ENCODE data around the gene CNKSR3.

The CNKSR3 gene

GRCh38 chr6:154500769-154501577 is 9.5 kb downstream of the CNKSR3 start:
- Histone ChIP-seq H3K4me3 (ENCODE audit: low read depth in 1 of 2, low read length in 2 of 2) (no peak overlapping the region), H3K36me3 (ENCODE audit: control insufficient read depth in 1 of 2, insufficient read depth in 2 of 2, low read length in 2 of 2) (no peaks in the 10 kb centered on the region), H3K27ac (ENCODE audit: low read length) (no peak overlapping the region), H3K27me3 (ENCODE audit: low read depth, low read length) (no peaks in the 10 kb centered on the region), H3K9me3 (ENCODE audit: control insufficient read depth in 1 of 2, low read length in 2 of 2) (no peaks in the 10 kb centered on the region), H3K4me1 (ENCODE audit: control insufficient read depth in 1 of 2, insufficient read depth in 2 of 2, low read length in 2 of 2) (peaks cover 0 to 35% of the 10 kb centered on the region in 2 donors)

- H3K27ac ChIP-seq (ENCODE audit: low read length), result no peak overlapping the region
- no peaks in the 10 kb centered on the region for H3K9me3 ChIP-seq (ENCODE audit: control insufficient read depth in 1 of 2, low read length in 2 of 2)
- H3K27me3 ChIP-seq (ENCODE audit: low read depth, low read length), result no peaks in the 10 kb centered on the region
- H3K4me1 ChIP-seq (ENCODE audit: control insufficient read depth in 1 of 2, insufficient read depth in 2 of 2, low read length in 2 of 2), result peaks cover 0 to 35% of the 10 kb centered on the region in 2 donors
- no peaks in the 10 kb centered on the region for H3K36me3 ChIP-seq (ENCODE audit: control insufficient read depth in 1 of 2, insufficient read depth in 2 of 2, low read length in 2 of 2)
- H3K4me3 ChIP-seq (ENCODE audit: low read depth in 1 of 2, low read length in 2 of 2), result no peak overlapping the region
Measured at GRCh38 chr6:154499855-154500589, 10.5 kb downstream of the CNKSR3 start.

GRCh38 chr6:154498340-154498934 is 12.0 kb downstream of the CNKSR3 start:
- no peak overlapping the region for H3K27ac ChIP-seq (ENCODE audit: low read length)
- no peak overlapping the region for H3K4me3 ChIP-seq (ENCODE audit: low read depth in 1 of 2, low read length in 2 of 2)
- H3K9me3 ChIP-seq (ENCODE audit: control insufficient read depth in 1 of 2, low read length in 2 of 2), result no peaks in the 10 kb centered on the region
- H3K36me3 ChIP-seq (ENCODE audit: control insufficient read depth in 1 of 2, insufficient read depth in 2 of 2, low read length in 2 of 2), result no peaks in the 10 kb centered on the region
- H3K4me1 ChIP-seq (ENCODE audit: control insufficient read depth in 1 of 2, insufficient read depth in 2 of 2, low read length in 2 of 2), result peaks cover 0 to 24% of the 10 kb centered on the region in 2 donors
- H3K27me3 ChIP-seq (ENCODE audit: low read depth, low read length), result no peaks in the 10 kb centered on the region

GRCh38 chr6:154496793-154497517 is 13.5 kb downstream of the CNKSR3 start:
- Histone ChIP-seq H3K27me3 (ENCODE audit: low read depth, low read length) (no peaks in the 10 kb centered on the region), H3K36me3 (ENCODE audit: control insufficient read depth in 1 of 2, insufficient read depth in 2 of 2, low read length in 2 of 2) (no peaks in the 10 kb centered on the region), H3K9me3 (ENCODE audit: control insufficient read depth in 1 of 2, low read length in 2 of 2) (no peaks in the 10 kb centered on the region), H3K4me3 (ENCODE audit: low read depth in 1 of 2, low read length in 2 of 2) (no peak overlapping the region), H3K27ac (ENCODE audit: low read length) (no peak overlapping the region), H3K4me1 (ENCODE audit: control insufficient read depth in 1 of 2, insufficient read depth in 2 of 2, low read length in 2 of 2) (peaks cover under 1 to 24% of the 10 kb centered on the region in 2 donors)

- no peaks in the 10 kb centered on the region for H3K9me3 ChIP-seq (ENCODE audit: control insufficient read depth in 1 of 2, low read length in 2 of 2)
- no peaks in the 10 kb centered on the region for H3K36me3 ChIP-seq (ENCODE audit: control insufficient read depth in 1 of 2, insufficient read depth in 2 of 2, low read length in 2 of 2)
- peaks cover 5 to 24% of the 10 kb centered on the region in 2 donors for H3K4me1 ChIP-seq (ENCODE audit: control insufficient read depth in 1 of 2, insufficient read depth in 2 of 2, low read length in 2 of 2)
- no peaks in the 10 kb centered on the region for H3K27me3 ChIP-seq (ENCODE audit: low read depth, low read length)
- no peak overlapping the region for H3K27ac ChIP-seq (ENCODE audit: low read length)
- H3K4me3 ChIP-seq (ENCODE audit: low read depth in 1 of 2, low read length in 2 of 2), result no peak overlapping the region
Measured at GRCh38 chr6:154496186-154496585, 14.3 kb downstream of the CNKSR3 start.

GRCh38 chr6:154494592-154495311 is 15.7 kb downstream of the CNKSR3 start:
- H3K9me3 ChIP-seq (ENCODE audit: control insufficient read depth in 1 of 2, low read length in 2 of 2), result no peaks in the 10 kb centered on the region
- H3K27me3 ChIP-seq (ENCODE audit: low read depth, low read length), result no peaks in the 10 kb centered on the region
- no peak overlapping the region for H3K4me3 ChIP-seq (ENCODE audit: low read depth in 1 of 2, low read length in 2 of 2)
- no peaks in the 10 kb centered on the region for H3K36me3 ChIP-seq (ENCODE audit: control insufficient read depth in 1 of 2, insufficient read depth in 2 of 2, low read length in 2 of 2)
- H3K27ac ChIP-seq (ENCODE audit: low read length), result no peak overlapping the region
- H3K4me1 ChIP-seq (ENCODE audit: control insufficient read depth in 1 of 2, insufficient read depth in 2 of 2, low read length in 2 of 2), result peaks cover 5 to 13% of the 10 kb centered on the region in 2 donors

- Histone ChIP-seq H3K27me3 (ENCODE audit: low read depth, low read length) (no peaks in the 10 kb centered on the region), H3K4me1 (ENCODE audit: control insufficient read depth in 1 of 2, insufficient read depth in 2 of 2, low read length in 2 of 2) (peaks cover 5 to 14% of the 10 kb centered on the region in 2 donors), H3K4me3 (ENCODE audit: low read depth in 1 of 2, low read length in 2 of 2) (no peak overlapping the region), H3K36me3 (ENCODE audit: control insufficient read depth in 1 of 2, insufficient read depth in 2 of 2, low read length in 2 of 2) (no peaks in the 10 kb centered on the region), H3K27ac (ENCODE audit: low read length) (peak overlapping the region; percentile 7), H3K9me3 (ENCODE audit: control insufficient read depth in 1 of 2, low read length in 2 of 2) (no peaks in the 10 kb centered on the region)
Measured at GRCh38 chr6:154491567-154492470, 18.7 kb downstream of the CNKSR3 start.

- H3K36me3 ChIP-seq (ENCODE audit: control insufficient read depth in 1 of 2, insufficient read depth in 2 of 2, low read length in 2 of 2), result no peaks in the 10 kb centered on the region
- H3K4me3 ChIP-seq (ENCODE audit: low read depth in 1 of 2, low read length in 2 of 2), result no peak overlapping the region
- no peaks in the 10 kb centered on the region for H3K9me3 ChIP-seq (ENCODE audit: control insufficient read depth in 1 of 2, low read length in 2 of 2)
- H3K27me3 ChIP-seq (ENCODE audit: low read depth, low read length), result no peaks in the 10 kb centered on the region
- peaks cover 5 to 13% of the 10 kb centered on the region in 2 donors for H3K4me1 ChIP-seq (ENCODE audit: control insufficient read depth in 1 of 2, insufficient read depth in 2 of 2, low read length in 2 of 2)
- H3K27ac ChIP-seq (ENCODE audit: low read length), result no peak overlapping the region
Measured at GRCh38 chr6:154489822-154490221, 20.7 kb downstream of the CNKSR3 start.

GRCh38 chr6:154488802-154489437 is 21.6 kb downstream of the CNKSR3 start:
- H3K27ac ChIP-seq (ENCODE audit: low read length), result no peak overlapping the region
- H3K36me3 ChIP-seq (ENCODE audit: control insufficient read depth in 1 of 2, insufficient read depth in 2 of 2, low read length in 2 of 2), result no peaks in the 10 kb centered on the region
- peaks cover 5 to 10% of the 10 kb centered on the region in 2 donors for H3K4me1 ChIP-seq (ENCODE audit: control insufficient read depth in 1 of 2, insufficient read depth in 2 of 2, low read length in 2 of 2)
- no peaks in the 10 kb centered on the region for H3K9me3 ChIP-seq (ENCODE audit: control insufficient read depth in 1 of 2, low read length in 2 of 2)
- no peak overlapping the region for H3K4me3 ChIP-seq (ENCODE audit: low read depth in 1 of 2, low read length in 2 of 2)
- H3K27me3 ChIP-seq (ENCODE audit: low read depth, low read length), result no peaks in the 10 kb centered on the region

GRCh38 chr6:154488248-154488593 is 22.3 kb downstream of the CNKSR3 start:
- Histone ChIP-seq H3K27ac (ENCODE audit: low read length) (no peak overlapping the region), H3K36me3 (ENCODE audit: control insufficient read depth in 1 of 2, insufficient read depth in 2 of 2, low read length in 2 of 2) (no peaks in the 10 kb centered on the region), H3K4me3 (ENCODE audit: low read depth in 1 of 2, low read length in 2 of 2) (no peak overlapping the region), H3K9me3 (ENCODE audit: control insufficient read depth in 1 of 2, low read length in 2 of 2) (no peaks in the 10 kb centered on the region), H3K27me3 (ENCODE audit: low read depth, low read length) (no peaks in the 10 kb centered on the region), H3K4me1 (ENCODE audit: control insufficient read depth in 1 of 2, insufficient read depth in 2 of 2, low read length in 2 of 2) (peaks cover 5 to 11% of the 10 kb centered on the region in 2 donors)

Measured in muscle layer of duodenum (tissue), 2 donors.